ENCODE data around the gene HSD17B12.

HSD17B12 gene

DNA sequence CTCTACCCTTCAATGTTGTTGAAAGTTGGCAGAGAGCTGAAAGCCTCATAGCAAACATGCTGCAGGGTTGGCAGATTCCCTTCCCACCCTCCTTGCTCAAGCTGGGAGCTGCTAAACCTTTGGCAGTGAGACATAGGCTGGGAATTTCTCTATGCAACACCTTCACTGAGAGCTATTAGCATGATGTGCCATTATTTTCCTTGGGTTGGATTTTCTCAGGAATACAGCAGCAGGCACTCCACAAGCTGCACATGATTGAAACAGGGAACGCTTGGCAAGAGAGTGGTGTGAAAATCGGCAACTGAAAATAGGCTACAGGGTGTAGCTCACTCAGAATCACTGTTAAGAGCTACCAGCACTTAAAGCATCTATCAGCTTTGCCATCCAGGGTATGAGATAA, 190.5 kb downstream of the HSD17B12 start:
- no peak for DNase-seq (ENCODE audit: low read depth)

DNA sequence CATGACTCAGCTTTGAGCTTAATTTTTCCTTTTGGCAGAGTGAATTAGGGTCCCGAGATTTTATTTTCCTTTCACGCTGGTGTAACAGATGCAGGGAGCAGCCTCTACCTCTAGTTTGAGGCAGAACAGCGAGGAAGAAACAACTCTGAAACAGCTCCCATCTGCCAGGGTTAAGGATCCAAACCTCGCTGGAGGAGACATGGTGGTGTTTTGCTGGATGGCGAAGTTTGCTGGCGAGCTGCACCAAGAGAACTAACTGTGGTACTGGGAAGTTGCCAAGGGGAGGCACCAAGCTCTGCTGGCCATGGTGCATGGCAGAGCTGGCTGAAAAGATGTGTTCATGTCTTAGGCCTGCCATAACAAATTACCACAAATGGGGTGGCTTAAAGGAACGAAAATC, 192.5 kb downstream of the HSD17B12 start:
- DNase-seq (ENCODE audit: low read depth): no peak

DNA sequence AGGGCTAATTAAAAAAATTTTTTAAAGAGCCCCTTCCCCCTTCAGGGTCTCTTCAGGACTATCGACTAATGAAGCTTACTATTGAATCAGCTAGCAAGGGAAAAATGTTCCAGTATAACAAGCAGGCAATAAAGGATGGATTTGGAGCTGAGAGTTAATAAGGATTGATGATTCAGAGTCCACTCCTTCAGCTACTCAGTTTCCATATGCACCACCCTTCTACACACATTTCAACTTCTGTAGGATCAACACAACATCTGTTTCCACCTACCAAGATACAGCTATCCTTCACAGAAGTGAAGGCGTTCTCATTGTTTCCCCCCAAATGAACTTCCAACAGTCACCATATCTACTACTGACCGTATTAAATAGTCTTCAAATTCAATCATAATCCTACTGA, 193.5 kb downstream of the HSD17B12 start:
- DNase-seq (ENCODE audit: low read depth): no peak

DNA sequence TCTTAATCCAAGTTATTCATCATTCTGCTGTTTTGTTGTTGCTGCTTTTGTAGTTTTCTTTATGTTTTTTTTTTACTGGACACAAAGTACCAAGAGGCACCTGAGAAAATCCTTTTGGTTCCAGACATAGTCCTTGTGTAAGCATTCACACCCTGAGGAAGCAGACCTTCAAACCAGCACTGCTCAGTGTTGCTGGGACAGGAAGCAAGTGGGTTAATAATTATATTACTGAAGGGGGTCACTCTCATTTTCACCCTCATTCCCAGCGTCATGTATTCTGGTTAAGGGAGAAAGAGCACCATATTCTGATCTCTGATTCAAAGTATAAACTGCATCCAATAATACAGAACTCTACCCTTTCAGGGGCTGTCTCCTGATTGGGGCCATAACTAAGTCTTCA, 194.2 kb downstream of the HSD17B12 start:
- no peak for DNase-seq (ENCODE audit: low read depth)

DNA sequence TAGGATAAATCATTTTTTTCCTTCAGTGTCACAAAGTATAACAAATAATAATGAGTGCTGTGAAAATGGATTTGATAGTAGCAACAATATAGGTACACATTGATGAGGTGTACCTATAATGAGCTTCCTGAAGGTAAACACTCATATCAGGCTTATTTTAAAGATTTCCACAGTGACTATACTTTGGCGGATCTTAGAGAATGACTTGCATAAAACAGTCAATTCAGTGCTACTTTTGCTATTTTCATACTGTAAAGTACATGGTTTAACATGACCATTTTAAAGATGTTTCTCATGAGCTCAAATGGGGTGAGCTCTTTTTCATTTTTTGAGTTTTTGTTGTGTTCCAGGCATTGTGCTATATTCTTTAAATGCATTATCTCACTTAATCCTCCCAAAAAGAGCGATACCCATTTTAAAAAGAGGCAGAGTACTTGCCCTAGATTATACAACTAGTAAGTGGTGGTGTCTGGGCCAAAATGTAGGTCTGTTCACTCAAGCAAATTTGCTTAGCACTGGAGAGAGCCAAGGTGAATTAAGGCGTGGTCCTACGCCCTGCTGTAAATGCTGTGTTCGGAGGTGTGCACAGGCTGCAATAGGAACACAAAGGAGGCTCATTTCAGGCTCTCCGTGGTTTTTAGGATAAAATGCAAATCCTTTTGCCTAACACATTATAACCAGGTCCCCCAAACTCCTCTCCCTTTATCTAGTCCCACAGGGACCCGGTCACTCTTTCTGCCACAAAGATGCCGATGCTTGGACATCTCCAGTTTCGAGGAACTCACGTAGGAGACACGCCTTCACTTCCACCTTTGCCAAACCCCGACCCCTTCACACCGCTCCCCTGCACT, 199.5 kb downstream of the HSD17B12 start:
- DNase-seq (ENCODE audit: low read depth): no peak

DNA sequence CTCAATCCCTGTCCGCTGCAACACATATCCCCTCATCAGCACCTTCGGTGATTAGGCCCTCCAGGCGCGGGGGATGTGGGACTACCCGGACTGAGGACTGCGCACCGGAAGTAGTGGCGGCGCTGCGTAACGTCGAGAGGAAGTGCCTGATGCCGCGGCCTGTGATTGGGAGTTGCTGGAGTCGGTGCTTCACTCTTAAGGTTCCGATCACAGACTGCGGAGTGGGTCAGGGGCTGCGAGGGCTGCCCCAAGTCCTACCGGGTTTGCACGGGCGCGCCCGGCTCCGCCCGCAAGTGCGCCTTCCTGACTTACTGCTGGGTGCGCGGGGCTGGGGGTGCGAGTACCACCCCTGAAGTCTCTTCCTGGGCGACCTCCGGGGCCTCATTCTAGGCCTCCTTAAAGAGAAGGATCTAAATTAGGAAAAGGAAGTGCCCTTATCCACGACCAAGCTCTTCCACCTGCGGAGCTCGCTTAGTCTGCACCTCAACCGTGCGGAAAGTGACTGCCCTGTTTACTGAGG, 200.2 kb downstream of the HSD17B12 start, which contains the start of gene ALKBH3:
ALKBH3 (plus strand) TSS at position 192 of the 520 bp plus-strand sequence. CDS start 1,822 bp downstream, outside the sequence.
- peak; percentile 96 for DNase-seq (ENCODE audit: low read depth)

DNA sequence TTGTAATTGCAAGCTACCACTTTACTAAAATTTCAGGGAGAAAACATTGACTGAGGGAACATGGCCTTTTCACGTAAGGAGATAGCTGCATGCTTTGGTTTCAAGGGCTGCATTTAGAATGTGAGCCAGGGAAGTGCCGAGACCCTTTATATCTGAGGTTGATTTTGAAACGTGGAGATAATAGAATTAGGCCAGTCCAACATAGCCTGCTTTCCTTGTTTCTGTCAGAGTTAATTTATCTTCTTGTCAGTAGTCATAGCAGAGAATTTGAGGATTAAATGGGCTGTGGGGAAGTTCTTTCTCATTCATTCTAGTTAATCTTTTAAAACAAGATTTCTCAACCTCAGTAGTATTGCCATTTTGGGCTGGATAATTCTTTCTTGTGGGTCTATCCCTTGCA, 212.3 kb downstream of the HSD17B12 start:
- no peak for DNase-seq (ENCODE audit: low read depth)

DNA sequence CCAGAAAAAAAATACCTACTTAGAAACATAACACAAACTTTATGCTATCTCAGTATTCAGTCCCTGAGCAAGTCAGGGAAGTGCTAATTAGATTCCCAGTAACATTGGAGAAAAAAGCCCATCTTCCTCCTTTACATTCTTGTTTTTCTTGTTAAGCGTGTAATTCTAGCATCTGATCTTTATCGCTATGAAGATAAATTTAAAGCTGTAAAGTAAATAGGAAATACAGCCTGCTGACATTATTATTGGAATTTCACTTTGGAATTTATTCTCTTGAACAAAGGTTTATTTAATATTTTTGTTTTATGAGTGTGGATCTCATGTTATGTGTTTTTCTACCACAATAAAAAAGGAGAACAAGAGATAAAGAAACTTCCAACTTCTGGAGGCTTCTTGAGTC, 214.0 kb downstream of the HSD17B12 start:
- DNase-seq (ENCODE audit: low read depth): no peak

DNA sequence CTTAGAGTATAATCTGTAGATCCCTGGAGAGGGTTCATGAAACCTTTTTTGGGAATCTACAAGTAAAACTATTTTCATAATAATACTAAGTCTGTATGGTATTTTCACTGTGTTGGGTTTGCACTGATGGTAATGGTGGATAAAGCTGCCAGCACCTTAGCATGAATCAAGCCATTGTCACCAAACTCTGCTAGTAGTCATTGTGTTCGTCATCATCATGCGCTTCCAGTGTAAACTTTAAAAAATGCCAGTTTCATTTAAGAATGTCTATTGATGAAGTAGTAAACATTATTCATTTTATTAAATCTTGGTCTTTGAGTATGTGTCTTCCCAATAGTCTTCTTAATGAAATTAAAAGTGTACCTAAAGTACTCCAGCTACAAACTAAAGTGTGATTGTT, 215.1 kb downstream of the HSD17B12 start:
- no peak for DNase-seq (ENCODE audit: low read depth)

DNA sequence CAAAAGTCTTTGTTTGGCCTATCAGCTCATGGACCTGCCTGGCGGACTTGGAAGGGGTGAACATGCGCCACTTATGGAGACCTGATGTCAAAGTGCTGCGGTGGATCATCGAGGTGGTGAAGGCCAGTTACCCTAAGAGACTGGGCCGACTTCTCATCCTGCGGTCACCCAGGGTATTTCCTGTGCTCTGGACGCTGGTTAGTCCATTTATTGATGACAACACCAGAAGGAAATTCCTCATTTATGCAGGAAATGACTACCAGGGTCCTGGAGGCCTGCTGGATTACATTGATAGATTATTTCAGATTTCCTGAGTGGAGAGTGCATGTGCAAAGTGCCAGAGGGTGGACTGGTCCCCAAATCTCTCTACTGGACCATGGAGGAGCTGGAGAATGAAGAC, 218.0 kb downstream of the HSD17B12 start:
- DNase-seq (ENCODE audit: low read depth): no peak

DNA sequence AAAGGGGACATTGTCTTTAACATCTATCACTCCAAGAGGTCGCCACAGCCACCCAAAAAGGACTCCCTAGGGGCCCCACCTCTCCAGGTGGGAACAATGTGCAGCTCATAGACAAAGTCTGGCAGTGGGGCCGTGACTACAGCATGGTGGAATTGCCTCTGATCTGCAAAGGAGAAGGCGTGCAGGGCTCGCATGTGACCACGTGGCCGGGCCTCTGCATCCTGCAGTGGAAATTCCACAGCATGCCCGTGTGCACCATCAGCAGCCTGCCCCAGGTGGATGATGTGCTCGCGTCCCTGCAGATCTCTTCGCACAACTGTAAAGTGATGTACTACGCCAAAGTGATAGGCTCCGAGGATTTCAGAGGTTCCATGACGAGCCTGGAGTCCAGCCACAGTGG, 218.6 kb downstream of the HSD17B12 start:
- DNase-seq (ENCODE audit: low read depth): no peak

DNA sequence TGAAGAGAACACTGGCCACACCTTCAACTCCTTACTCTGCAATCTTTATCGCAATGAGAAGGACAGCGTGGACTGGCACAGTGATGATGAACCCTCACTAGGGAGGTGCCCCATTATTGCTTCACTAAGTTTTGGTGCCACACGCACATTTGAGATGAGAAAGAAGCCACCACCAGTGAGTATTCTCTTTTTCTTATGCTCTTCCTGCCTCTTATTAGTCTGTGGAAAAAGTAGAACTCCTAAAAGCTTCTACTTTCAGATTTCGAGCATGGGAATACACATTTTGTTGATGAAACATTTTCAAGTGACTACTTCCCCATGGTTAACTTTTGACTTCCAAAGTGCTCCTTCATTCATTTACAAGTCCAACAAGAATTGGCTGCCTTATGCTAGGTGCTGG, 221.0 kb downstream of the HSD17B12 start:
- no peak for DNase-seq (ENCODE audit: low read depth)

DNA sequence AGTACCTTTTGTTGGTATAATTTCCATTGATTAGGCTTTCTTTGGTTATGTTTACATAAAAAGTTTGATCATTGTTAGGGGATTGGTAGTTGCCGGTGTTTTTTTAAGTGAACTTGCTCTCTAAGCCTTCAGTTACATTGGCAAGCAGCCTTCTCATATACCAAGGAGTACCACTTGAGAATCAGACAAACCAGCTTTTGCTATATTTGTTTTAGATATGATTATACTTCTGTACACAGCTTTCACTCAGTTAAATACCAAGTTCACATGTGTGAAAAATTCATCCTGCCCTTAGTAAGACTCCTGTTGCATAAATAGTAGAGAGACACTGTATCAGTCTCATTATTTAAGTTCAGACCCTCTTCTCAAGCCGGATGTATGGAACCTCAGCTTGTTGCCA, 222.5 kb downstream of the HSD17B12 start:
- no peak for DNase-seq (ENCODE audit: low read depth)

DNA sequence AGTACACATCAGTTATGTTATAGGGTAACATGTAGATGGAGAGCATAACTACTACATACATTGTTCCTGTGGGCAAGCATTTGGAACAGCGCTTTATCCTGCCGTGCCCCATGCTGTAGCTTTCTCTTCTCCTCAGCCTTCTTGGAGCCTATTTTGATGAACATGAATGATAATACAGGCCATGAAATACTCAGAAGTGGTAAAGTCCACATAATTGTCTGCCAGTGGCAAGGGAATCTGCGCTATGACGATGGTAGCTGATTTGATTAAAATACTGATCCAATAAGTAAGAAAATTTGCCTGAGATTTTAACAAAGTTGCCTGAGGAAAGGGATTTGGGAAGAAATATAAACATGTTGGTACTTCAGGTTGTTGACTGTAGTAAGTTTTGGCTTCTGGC, 223.4 kb downstream of the HSD17B12 start:
- no peak for DNase-seq (ENCODE audit: low read depth)

DNA sequence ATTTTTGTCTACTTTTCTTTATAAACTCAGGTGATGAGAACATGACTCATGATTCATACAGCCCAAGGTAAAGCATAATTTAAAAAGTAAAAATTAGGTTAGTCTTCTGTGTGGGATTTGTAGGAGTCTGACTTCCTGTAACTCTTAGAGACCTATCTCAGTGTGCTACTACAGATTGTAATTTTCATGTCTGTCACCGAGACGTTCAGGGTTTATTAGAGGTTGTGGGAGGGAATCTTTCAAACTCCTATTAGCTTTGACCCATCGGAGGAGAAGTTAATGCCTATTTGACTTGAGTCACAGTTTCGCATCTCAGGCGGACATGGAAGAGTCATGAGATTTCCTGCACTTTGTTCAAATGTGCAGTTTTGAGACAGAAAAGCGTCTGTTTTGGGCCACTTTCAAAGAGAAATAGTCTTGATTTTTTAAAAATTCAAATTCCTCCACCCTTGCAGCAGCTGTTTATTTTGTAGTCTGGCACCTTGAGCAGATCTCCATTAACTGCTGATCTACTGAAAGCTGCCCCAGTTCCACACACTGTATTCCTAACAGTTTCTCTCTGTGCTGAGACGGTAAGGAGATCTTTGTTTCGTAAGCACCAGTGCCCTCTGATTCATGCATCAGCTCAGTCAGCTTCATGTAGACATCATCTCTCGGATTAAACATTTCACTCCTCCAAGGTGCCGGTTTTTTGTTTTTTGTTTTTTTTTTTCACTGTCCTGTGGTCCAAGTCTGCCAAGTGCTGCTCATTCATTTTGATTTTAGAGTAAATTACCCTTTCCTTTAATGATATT, 224.4 kb downstream of the HSD17B12 start:
- peak; percentile 90 for DNase-seq (ENCODE audit: low read depth)

DNA sequence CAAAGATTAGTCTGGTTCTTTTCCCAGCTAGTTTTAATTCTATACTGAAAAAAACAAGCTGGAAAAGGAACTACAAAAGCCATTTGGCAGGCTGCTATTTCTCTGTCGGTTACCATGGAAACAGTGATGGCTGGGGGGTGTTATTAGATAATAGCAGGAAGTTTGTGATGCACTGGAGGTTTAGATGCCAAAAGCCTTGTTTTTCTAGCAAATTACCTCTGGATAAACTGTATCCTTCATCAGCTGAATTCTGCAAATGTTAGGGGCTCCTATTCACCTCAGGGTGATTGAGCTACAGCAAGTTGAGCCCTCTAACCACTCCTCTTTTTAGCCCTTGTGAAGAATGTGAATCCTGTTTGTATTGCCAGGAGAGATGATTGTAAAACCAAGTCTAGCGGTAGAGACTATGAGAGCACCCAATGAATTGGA, 225.3 kb downstream of the HSD17B12 start:
- peak; percentile 68 for DNase-seq (ENCODE audit: low read depth)
